Measurements from ENCODE around the gene HSD11B1.

DNA sequence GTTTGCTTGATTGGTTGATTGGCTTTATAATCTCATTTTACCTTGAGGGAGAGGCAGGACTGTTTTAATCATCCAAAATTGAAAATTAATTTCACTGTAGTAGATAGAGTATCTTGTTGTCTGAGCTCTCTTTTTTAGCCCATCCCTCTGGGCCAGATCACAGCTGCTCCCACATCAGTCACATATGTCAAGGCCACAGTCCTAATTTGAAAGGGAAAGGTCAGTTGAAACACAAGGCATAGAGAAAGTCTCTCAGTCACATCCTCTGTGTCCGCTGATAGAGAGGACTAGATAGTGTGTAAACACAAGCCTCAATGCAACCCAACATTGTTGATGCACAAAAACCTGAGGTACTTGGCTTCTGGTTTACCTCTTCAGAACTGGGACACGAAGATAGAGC lies 72.9 kb downstream of the HSD11B1 start:
- TF ChIP-seq, protein P1, sequence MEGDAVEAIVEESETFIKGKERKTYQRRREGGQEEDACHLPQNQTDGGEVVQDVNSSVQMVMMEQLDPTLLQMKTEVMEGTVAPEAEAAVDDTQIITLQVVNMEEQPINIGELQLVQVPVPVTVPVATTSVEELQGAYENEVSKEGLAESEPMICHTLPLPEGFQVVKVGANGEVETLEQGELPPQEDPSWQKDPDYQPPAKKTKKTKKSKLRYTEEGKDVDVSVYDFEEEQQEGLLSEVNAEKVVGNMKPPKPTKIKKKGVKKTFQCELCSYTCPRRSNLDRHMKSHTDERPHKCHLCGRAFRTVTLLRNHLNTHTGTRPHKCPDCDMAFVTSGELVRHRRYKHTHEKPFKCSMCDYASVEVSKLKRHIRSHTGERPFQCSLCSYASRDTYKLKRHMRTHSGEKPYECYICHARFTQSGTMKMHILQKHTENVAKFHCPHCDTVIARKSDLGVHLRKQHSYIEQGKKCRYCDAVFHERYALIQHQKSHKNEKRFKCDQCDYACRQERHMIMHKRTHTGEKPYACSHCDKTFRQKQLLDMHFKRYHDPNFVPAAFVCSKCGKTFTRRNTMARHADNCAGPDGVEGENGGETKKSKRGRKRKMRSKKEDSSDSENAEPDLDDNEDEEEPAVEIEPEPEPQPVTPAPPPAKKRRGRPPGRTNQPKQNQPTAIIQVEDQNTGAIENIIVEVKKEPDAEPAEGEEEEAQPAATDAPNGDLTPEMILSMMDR (conservative IDR thresholded peaks at IDR 0.05; ENCODE audit: low read length) = no peak
- no peak for TF ChIP-seq EZH2phosphoT487 (IDR thresholded peaks at IDR 0.05; ENCODE audit: borderline replicate concordance)

All from Loucy (cell line).